HepG2 (cell line): Measurements from ENCODE around the gene SPTAN1. TPM values are rescaled to one million over a fixed set of nuclear protein-coding genes. Genes with fewer than 3 reads are reported as not detected.
A peak's percentile ranks its signal among the peaks of the same experiment; 100 is the strongest.

Experiments
- ARID5B ChIP-seq: IDR thresholded peaks from 2 replicates; pipeline ENCODE4 v1.4.0; 2020; ENCODE audit warnings: mild to moderate bottlenecking, missing genetic modification reagents
- FOXK1 ChIP-seq: sonication (generic); formaldehyde crosslinking; IDR thresholded peaks from 2 replicates; pipeline ENCODE4 v1.4.0; 2020; ENCODE audit warnings: low read depth, missing genetic modification reagents, borderline replicate concordance
- GLMP ChIP-seq: sonication (generic); formaldehyde crosslinking; IDR thresholded peaks from 2 replicates; pipeline ENCODE4 v1.9.0; 2021; ENCODE audit warnings: missing genetic modification reagents, mild to moderate bottlenecking, borderline replicate concordance
- MEF2D ChIP-seq: sonication (generic); formaldehyde crosslinking; IDR thresholded peaks from 2 replicates; pipeline ENCODE4 v1.5.1; 2020; ENCODE audit warnings: mild to moderate bottlenecking, missing genetic modification reagents
- NFE2 ChIP-seq: sonication (generic); formaldehyde crosslinking; IDR thresholded peaks from 2 replicates; pipeline ENCODE4 v1.4.0; 2020; ENCODE audit warnings: missing genetic modification reagents
- PCBP1 ChIP-seq: fragments of 200-400 bp; formaldehyde crosslinking; IDR thresholded peaks from 2 replicates; pipeline ENCODE4 v1.6.1; 2017; ENCODE audit warnings: mild to moderate bottlenecking, low read depth, low read length, borderline replicate concordance
- PHF20 ChIP-seq: sonication (generic); formaldehyde crosslinking; IDR thresholded peaks from 2 replicates; pipeline ENCODE4 v1.5.0; 2020; ENCODE audit warnings: mild to moderate bottlenecking, missing genetic modification reagents
- ZNF136 ChIP-seq: sonication (generic); formaldehyde crosslinking; IDR thresholded peaks from 2 replicates; pipeline ENCODE4 v1.8.1; 2022; ENCODE audit warnings: low read depth, mild to moderate bottlenecking, moderate library complexity, missing genetic modification reagents
- ZNF160 ChIP-seq: sonication (generic); formaldehyde crosslinking; IDR thresholded peaks from 2 replicates; pipeline ENCODE4 v1.8.0; 2022; ENCODE audit warnings: mild to moderate bottlenecking, inconsistent platforms, missing genetic modification reagents
- polyA plus RNA-seq, 8 experiments: library from polyadenylated mRNA; depleted of rRNA in 3 of 8; stranded (reverse) in 7 of 8; unstranded in 1 of 8; fragments of >200 nt; fragmentation: Illumina TruSeq in 4 of 8; extraction: Trizol in 4 of 8; gene quantifications; 2 replicates each; pipeline versions ENCODE4 v1.2.1 to v1.2.3, GENCODE V29; 2011 to 2016; ENCODE audit warnings: low read depth in 4 of 8, missing spikeins in 1 of 8, mixed read lengths in 1 of 8; ENCODE audit not compliant: insufficient read depth in 1 of 8
- total RNA-seq, 5 experiments: library from RNA; depleted of rRNA; stranded (reverse); fragments of >200 nt; fragmentation: Illumina TruSeq; extraction: Trizol; gene quantifications; 2 replicates each; pipeline ENCODE4 v1.2.3, GENCODE V29; 2016; ENCODE audit warnings: low read depth in 1 of 5
- TF ChIP-seq, protein P1 (sequence below): sonication (generic); formaldehyde crosslinking; IDR thresholded peaks from 2 replicates; pipeline ENCODE4 v1.4.0; 2020; ENCODE audit warnings: missing genetic modification reagents, borderline replicate concordance

SPTAN1 gene
- total and polyA plus RNA-seq, 2 of the 13 experiments (the other 11 are each of a cell fraction or from before 2014, with no cell fraction given): 106 to 111 TPM

GRCh38 chr9:128556926-128557634 lies 4.7 kb downstream of the SPTAN1 start (continued):
- TF ChIP-seq, protein P1, sequence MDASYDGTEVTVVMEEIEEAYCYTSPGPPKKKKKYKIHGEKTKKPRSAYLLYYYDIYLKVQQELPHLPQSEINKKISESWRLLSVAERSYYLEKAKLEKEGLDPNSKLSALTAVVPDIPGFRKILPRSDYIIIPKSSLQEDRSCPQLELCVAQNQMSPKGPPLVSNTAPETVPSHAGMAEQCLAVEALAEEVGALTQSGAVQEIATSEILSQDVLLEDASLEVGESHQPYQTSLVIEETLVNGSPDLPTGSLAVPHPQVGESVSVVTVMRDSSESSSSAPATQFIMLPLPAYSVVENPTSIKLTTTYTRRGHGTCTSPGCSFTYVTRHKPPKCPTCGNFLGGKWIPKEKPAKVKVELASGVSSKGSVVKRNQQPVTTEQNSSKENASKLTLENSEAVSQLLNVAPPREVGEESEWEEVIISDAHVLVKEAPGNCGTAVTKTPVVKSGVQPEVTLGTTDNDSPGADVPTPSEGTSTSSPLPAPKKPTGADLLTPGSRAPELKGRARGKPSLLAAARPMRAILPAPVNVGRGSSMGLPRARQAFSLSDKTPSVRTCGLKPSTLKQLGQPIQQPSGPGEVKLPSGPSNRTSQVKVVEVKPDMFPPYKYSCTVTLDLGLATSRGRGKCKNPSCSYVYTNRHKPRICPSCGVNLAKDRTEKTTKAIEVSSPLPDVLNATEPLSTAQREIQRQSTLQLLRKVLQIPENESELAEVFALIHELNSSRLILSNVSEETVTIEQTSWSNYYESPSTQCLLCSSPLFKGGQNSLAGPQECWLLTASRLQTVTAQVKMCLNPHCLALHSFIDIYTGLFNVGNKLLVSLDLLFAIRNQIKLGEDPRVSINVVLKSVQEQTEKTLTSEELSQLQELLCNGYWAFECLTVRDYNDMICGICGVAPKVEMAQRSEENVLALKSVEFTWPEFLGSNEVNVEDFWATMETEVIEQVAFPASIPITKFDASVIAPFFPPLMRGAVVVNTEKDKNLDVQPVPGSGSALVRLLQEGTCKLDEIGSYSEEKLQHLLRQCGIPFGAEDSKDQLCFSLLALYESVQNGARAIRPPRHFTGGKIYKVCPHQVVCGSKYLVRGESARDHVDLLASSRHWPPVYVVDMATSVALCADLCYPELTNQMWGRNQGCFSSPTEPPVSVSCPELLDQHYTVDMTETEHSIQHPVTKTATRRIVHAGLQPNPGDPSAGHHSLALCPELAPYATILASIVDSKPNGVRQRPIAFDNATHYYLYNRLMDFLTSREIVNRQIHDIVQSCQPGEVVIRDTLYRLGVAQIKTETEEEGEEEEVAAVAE (CRISPR knock-in tag): no peak
- TF ChIP-seq ZNF160 (CRISPR knock-in tag): no peak
- no peak for TF ChIP-seq FOXK1
- TF ChIP-seq GLMP (CRISPR knock-in tag): no peak
- TF ChIP-seq MEF2D (CRISPR knock-in tag): no peak
- TF ChIP-seq NFE2: no peak
- no peak for TF ChIP-seq PHF20 (CRISPR knock-in tag)
- TF ChIP-seq ARID5B (CRISPR knock-in tag): peak; percentile 75
- no peak for TF ChIP-seq ZNF136 (CRISPR knock-in tag)
- TF ChIP-seq PCBP1: no peak
